H1 (cell line): Measurements from ENCODE around the gene LRWD1. TPM values are rescaled to one million over a fixed set of nuclear protein-coding genes. Genes with fewer than 3 reads are reported as not detected.

Source experiments
- CTCF ChIA-PET: fragments of 300-600 bp; sonication (Branson Sonifier 250); formaldehyde crosslinking; loops from one replicate; lab custom pipeline; 2021; ENCODE audit not compliant: partially characterized antibody; lab: Charles Lee
- POLR2A ChIA-PET: fragments of 300-600 bp; sonication (Branson Sonifier 250); formaldehyde crosslinking; loops from one replicate; lab custom pipeline; 2021; ENCODE audit warnings: inconsistent platforms; ENCODE audit not compliant: partially characterized antibody; lab: Charles Lee
- DNase-seq, 2 experiments: peaks; one replicate each; pipeline versions ENCODE4 v3.0.0 to v3.0.0-alpha.2; 2010 to 2022; ENCODE audit warnings: low spot score in 2 of 2, low read depth in 1 of 2, mixed read lengths in 1 of 2
- FAIRE-seq: peaks from 2 replicates; lab custom pipeline; 2011; peaks lifted over from hg19 to GRCh38; lab: Jason Lieb, UNC
- H2AFZ ChIP-seq: 2 replicates; pipeline ENCODE4 v1.8.1; 2012; ENCODE audit warnings: low read length, inconsistent platforms
- H2AK5ac ChIP-seq: 2 replicates; pipeline ENCODE4 v1.6.1; 2013; ENCODE audit warnings: low read depth, low read length
- H2BK120ac ChIP-seq: replicated peaks from 2 replicates; pipeline ENCODE3; 2013; ENCODE audit warnings: low read depth, low read length, inconsistent platforms
- H2BK12ac ChIP-seq: 2 replicates; pipeline ENCODE4 v1.6.1; 2013; ENCODE audit warnings: low read depth, low read length
- H2BK15ac ChIP-seq: 2 replicates; pipeline ENCODE4 v1.6.1; 2013; ENCODE audit warnings: low read length
- H2BK20ac ChIP-seq: 2 replicates; pipeline ENCODE4 v1.6.1; 2013; ENCODE audit warnings: low read length
- H2BK5ac ChIP-seq: 2 replicates; pipeline ENCODE4 v1.6.1; 2013; ENCODE audit warnings: low read depth, low read length
- H3K14ac ChIP-seq: 2 replicates; pipeline ENCODE4 v1.6.1; 2013; ENCODE audit warnings: inconsistent platforms; ENCODE audit not compliant: insufficient read length
- H3K18ac ChIP-seq: 2 replicates; pipeline ENCODE4 v1.6.1; 2013; ENCODE audit warnings: low read length; ENCODE audit errors: extremely low read depth
- H3K23ac ChIP-seq: 2 replicates; pipeline ENCODE4 v1.6.1; 2013; ENCODE audit warnings: inconsistent platforms; ENCODE audit not compliant: insufficient read length
- H3K23me2 ChIP-seq: 2 replicates; pipeline ENCODE4 v1.6.1; 2013; ENCODE audit warnings: low read depth, low read length
- H3K27ac ChIP-seq: 2 replicates; pipeline ENCODE4 v1.6.1; 2011; ENCODE audit warnings: low read depth, low read length, inconsistent platforms
- H3K27me3 ChIP-seq, 4 experiments: replicated peaks in 1 of 4; 1 replicate in 1 of 4; 2 replicates in 3 of 4; pipeline versions ENCODE4 v1.6.1 to v1.8.1; 2011 to 2013; ENCODE audit warnings: low read length in 3 of 4, mild to moderate bottlenecking in 3 of 4, inconsistent platforms in 2 of 4, mixed read lengths in 2 of 4, moderate library complexity in 1 of 4; ENCODE audit not compliant: control insufficient read depth in 3 of 4, insufficient read depth in 3 of 4; ENCODE audit errors: extremely low read depth in 1 of 4
- H3K36me3 ChIP-seq, 4 experiments: 2 replicates each; pipeline versions ENCODE4 v1.6.1 to v1.8.1; 2011 to 2013; ENCODE audit warnings: mild to moderate bottlenecking in 4 of 4, low read length in 3 of 4, moderate library complexity in 2 of 4, control low read depth in 1 of 4, inconsistent platforms in 1 of 4; ENCODE audit not compliant: insufficient read depth in 4 of 4, control insufficient read depth in 2 of 4
- H3K4ac ChIP-seq: replicated peaks from 2 replicates; pipeline ENCODE3; 2013; ENCODE audit warnings: low read length, low read depth, mixed read lengths, inconsistent platforms; ENCODE audit not compliant: insufficient read length
- H3K4me1 ChIP-seq, 4 experiments: replicated peaks in 1 of 4; 1 replicate in 1 of 4; 2 replicates in 3 of 4; pipeline versions ENCODE4 v1.6.1 to v1.8.1; 2011 to 2013; ENCODE audit warnings: low read length in 3 of 4, inconsistent platforms in 2 of 4, mixed read lengths in 1 of 4; ENCODE audit not compliant: insufficient read depth in 4 of 4, control insufficient read depth in 3 of 4
- H3K4me2 ChIP-seq, 2 experiments: 2 replicates each; pipeline versions ENCODE4 v1.6.1 to v1.8.1; 2011 to 2013; ENCODE audit warnings: low read depth in 2 of 2, low read length in 2 of 2, control low read depth in 1 of 2, inconsistent platforms in 1 of 2, mild to moderate bottlenecking in 1 of 2; ENCODE audit not compliant: insufficient read depth in 1 of 2
- H3K4me3 ChIP-seq, 4 experiments: fragments of 200-600, 300-600 bp in 1 of 4; sonication (generic), shearing (Covaris generic), sonication (Bioruptor Twin) in 1 of 4; 2 replicates each; pipeline versions ENCODE4 v1.5.1 to v1.8.1; 2011 to 2016; ENCODE audit warnings: low read length in 4 of 4, low read depth in 3 of 4, control low read depth in 2 of 4, inconsistent platforms in 2 of 4, mild to moderate bottlenecking in 2 of 4, mixed read lengths in 1 of 4, moderate library complexity in 1 of 4; ENCODE audit not compliant: insufficient read depth in 2 of 4; ENCODE audit errors: extremely low read depth in 1 of 4
- H3K56ac ChIP-seq: replicated peaks from 2 replicates; pipeline ENCODE3; 2013; ENCODE audit warnings: low read depth, mild to moderate bottlenecking, mixed read lengths, low read length, inconsistent platforms; ENCODE audit not compliant: insufficient read length
- H3K79me1 ChIP-seq: 2 replicates; pipeline ENCODE4 v1.6.1; 2013; ENCODE audit warnings: low read depth, low read length, control low read depth
- H3K79me2 ChIP-seq, 2 experiments: 2 replicates each; pipeline versions ENCODE4 v1.6.1 to v1.8.1; 2012 to 2013; ENCODE audit warnings: low read length in 2 of 2, mild to moderate bottlenecking in 2 of 2, inconsistent platforms in 1 of 2; ENCODE audit not compliant: insufficient read depth in 2 of 2, control insufficient read depth in 1 of 2
- H3K9ac ChIP-seq, 4 experiments: replicated peaks in 1 of 4; 1 replicate in 1 of 4; 2 replicates in 3 of 4; pipeline versions ENCODE4 v1.6.1 to v1.8.1; 2011 to 2013; ENCODE audit warnings: low read depth in 3 of 4, low read length in 3 of 4, control low read depth in 2 of 4, mild to moderate bottlenecking in 2 of 4, moderate library complexity in 2 of 4, inconsistent platforms in 1 of 4; ENCODE audit errors: extremely low read depth in 1 of 4
- H3K9me3 ChIP-seq, 2 experiments: 2 replicates each; pipeline versions ENCODE4 v1.6.1 to v1.8.1; 2012 to 2013; ENCODE audit warnings: mild to moderate bottlenecking in 2 of 2, moderate library complexity in 2 of 2, control low read depth in 1 of 2, inconsistent platforms in 1 of 2, low read depth in 1 of 2, low read length in 1 of 2, mixed read lengths in 1 of 2; ENCODE audit not compliant: insufficient read depth in 2 of 2
- H4K20me1 ChIP-seq, 2 experiments: replicated peaks in 1 of 2; 2 replicates each; pipeline versions ENCODE3 to v1.8.1; 2011 to 2013; ENCODE audit warnings: inconsistent platforms in 2 of 2, low read length in 2 of 2, mild to moderate bottlenecking in 1 of 2; ENCODE audit not compliant: insufficient read depth in 2 of 2, control insufficient read depth in 1 of 2
- H4K5ac ChIP-seq: 2 replicates; pipeline ENCODE4 v1.6.1; 2013; ENCODE audit warnings: low read length, low read depth, mixed read lengths, inconsistent platforms; ENCODE audit not compliant: insufficient read length
- H4K8ac ChIP-seq: 2 replicates; pipeline ENCODE4 v1.8.0; 2013; ENCODE audit warnings: mild to moderate bottlenecking, moderate library complexity, low read length, inconsistent platforms; ENCODE audit not compliant: insufficient read depth; ENCODE audit errors: extremely low read depth
- H4K91ac ChIP-seq: replicated peaks from 2 replicates; pipeline ENCODE3; 2013; ENCODE audit warnings: low read length, mixed read lengths, inconsistent platforms; ENCODE audit not compliant: insufficient read length
- CBX5 ChIP-seq: fragments of 300-800, 300-1000 bp; sonication (generic); IDR thresholded peaks from 2 replicates; pipeline ENCODE4 v1.7.1; 2016; ENCODE audit warnings: antibody characterized with exemption, low read length, low read depth
- FOSL1 ChIP-seq: IDR thresholded peaks from 2 replicates; pipeline ENCODE4 v1.6.1; 2011; ENCODE audit warnings: mild to moderate bottlenecking, low read depth, low read length, moderate library complexity; ENCODE audit not compliant: insufficient read depth
- JUND ChIP-seq: IDR thresholded peaks from 2 replicates; pipeline ENCODE4 v1.6.1; 2011; ENCODE audit warnings: mild to moderate bottlenecking, improper control_type of control experiment, low read length
- POU5F1 ChIP-seq: IDR thresholded peaks from 2 replicates; pipeline ENCODE4 v1.6.1; 2011; ENCODE audit warnings: low read depth, mild to moderate bottlenecking, low read length, moderate library complexity
- RNF2 ChIP-seq: fragments of 200-900, 300-1000 bp; sonication (generic); IDR thresholded peaks from 2 replicates; pipeline ENCODE4 v1.7.1; 2016; ENCODE audit warnings: borderline replicate concordance, low read depth, mild to moderate bottlenecking, antibody characterized with exemption, low read length; ENCODE audit not compliant: poor library complexity, severe bottlenecking; ENCODE audit errors: missing control alignments
- SIX5 ChIP-seq: IDR thresholded peaks from 2 replicates; pipeline ENCODE4 v1.6.1; 2011; ENCODE audit warnings: mild to moderate bottlenecking, low read depth, low read length
- TEAD4 ChIP-seq: IDR thresholded peaks from 2 replicates; pipeline ENCODE4 v1.6.1; 2012; ENCODE audit warnings: low read depth, low read length, inconsistent platforms, mixed read lengths
- WGBS, 2 experiments: shearing (Covaris generic) in 1 of 2; methylation state at CpG; one replicate each; pipeline versions ENCODE4 v1.1.6 to v1.1.7; 2013 to 2015; ENCODE audit warnings: low lambda C conversion rate in 2 of 2, mixed read lengths in 2 of 2, inconsistent platforms in 1 of 2, low coverage in 1 of 2, missing lambda C conversion rate in 1 of 2; ENCODE audit not compliant: insufficient replicate concordance in 2 of 2, insufficient coverage in 1 of 2, insufficient read length in 1 of 2; ENCODE audit errors: extremely low coverage in 1 of 2, missing lambda C conversion rate in 1 of 2; 5-methylcytosine and 5-hydroxymethylcytosine counted together
- polyA plus RNA-seq, 7 experiments: library from polyadenylated mRNA; depleted of rRNA in 3 of 7; stranded (reverse) in 5 of 7; unstranded in 2 of 7; fragments of >200 nt in 5 of 7; fragments of 200-250 nt in 2 of 7; gene quantifications; 1 replicate in 5 of 7; 2 replicates in 1 of 7; 4 replicates in 1 of 7; pipeline versions ENCODE4 v1.2.1 to v1.2.3, GENCODE V29; 2011 to 2013; ENCODE audit warnings: missing spikeins in 2 of 7, mixed read lengths in 2 of 7
- total RNA-seq: library from RNA; stranded (reverse); fragmentation: NEBNext Ultra II Directional; extraction: Animal tissue kit (Norgen Biotek cat#: 25700); gene quantifications from 2 replicates; pipeline ENCODE4 v1.2.1, GENCODE V29; 2021
- TF ChIP-seq, protein P1 (sequence below): IDR thresholded peaks from 2 replicates; pipeline ENCODE4 v1.6.1; 2012; ENCODE audit warnings: inconsistent platforms

The LRWD1 gene
- total and polyA plus RNA-seq, 2 of the 8 experiments (the other 6 are each of a cell fraction or from before 2014, with no cell fraction given): 23.4 to 26.8 TPM

DNA sequence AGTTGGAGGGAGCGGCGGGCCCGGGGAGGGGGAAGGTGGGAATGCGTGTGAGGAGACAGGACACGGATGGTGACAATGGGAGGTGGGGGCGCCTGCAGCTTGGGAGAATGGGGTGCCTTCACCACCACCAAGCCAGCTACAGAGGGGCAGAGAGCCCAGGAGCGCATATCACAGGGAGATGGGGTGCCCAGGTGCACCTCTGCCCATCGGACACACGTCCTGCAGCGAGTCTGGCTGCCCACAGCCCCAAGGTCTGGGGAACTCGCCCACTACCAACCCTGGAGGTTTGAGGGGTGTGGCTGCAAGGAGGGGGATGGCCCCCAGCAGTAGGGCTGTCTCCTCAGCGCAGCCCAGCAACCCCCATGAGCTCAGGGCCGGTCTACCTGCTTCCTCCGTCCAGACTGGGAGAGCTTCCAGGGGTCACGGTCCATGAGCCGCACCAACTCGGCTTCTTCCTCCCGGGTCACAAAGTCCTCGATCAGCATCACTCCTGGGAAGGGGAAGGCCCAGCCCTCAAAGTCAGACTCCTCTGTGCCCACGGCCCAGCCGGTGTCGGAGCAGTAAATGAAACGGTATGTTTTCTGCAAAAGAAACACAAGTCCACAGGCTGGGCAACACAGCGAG is 5.5 kb upstream of the LRWD1 start:
- Histone ChIP-seq H3K79me2 (peaks cover 0 to 10% of the 10 kb centered on the region in 2 experiments; a peak in 2 of 4 replicates), H3K9ac (no peak overlapping the region), H2BK15ac (no peak overlapping the region), H2BK120ac (no peak overlapping the region), H3K14ac (no peak overlapping the region), H3K56ac (no peak overlapping the region), H4K91ac (no peak overlapping the region), H4K5ac (no peak overlapping the region), H2BK12ac (no peak overlapping the region), H3K27ac (no peak overlapping the region), H3K18ac (no peak overlapping the region), H3K4ac (no peak overlapping the region), H3K27me3 (no peaks in the 10 kb centered on the region; a peak in 1 of 7 replicates), H2AFZ (no peak overlapping the region), H3K4me1 (peaks cover 0 to 7% (median 1%) of the 10 kb centered on the region in 4 experiments; a peak in 3 of 7 replicates), H3K79me1 (peaks cover 9% of the 10 kb centered on the region), H2AK5ac (no peak overlapping the region), H4K20me1 (peaks cover 0 to 2% of the 10 kb centered on the region in 2 experiments), H3K9me3 (no peaks in the 10 kb centered on the region), H3K4me2 (no peak overlapping the region), H3K4me3 (no peak overlapping the region), H2BK5ac (no peak overlapping the region), H4K8ac (no peak overlapping the region; the same call in 1 of the 2 replicates), H3K23ac (no peak overlapping the region), H3K36me3 (peaks cover 7 to 22% (median 17%) of the 10 kb centered on the region in 4 experiments; a peak in 5 of 8 replicates), H3K23me2 (peaks cover 5% of the 10 kb centered on the region; the same call in 1 of the 2 replicates), H2BK20ac (no peak overlapping the region)
- POLR2A ChIA-PET: interaction anchor here (0.8 to 2.2 kb wide), 3 partner anchors 10 to 63 kb away, joined by 3 to 6 read pairs (median 3); partner anchors contain the start of gene PRKRIP1
- 91% methylated on average over 18 of the region's 24 CpGs; no CpG with 5 or more reads in 1 of the 2 experiments for WGBS, 2 experiments
- CTCF ChIA-PET: interaction anchor here (0.7 to 1.4 kb wide), 3 partner anchors 8 to 49 kb away, joined by 3 to 4 read pairs (median 4); no protein-coding TSS in a partner anchor
- no peak for DNase-seq
- no peak for FAIRE-seq
- TF ChIP-seq TEAD4 (no peak), CBX5 (no peak), SIX5 (no peak), JUND (no peak), FOSL1 (no peak), POU5F1 (no peak), RNF2 (no peak)
- TF ChIP-seq, protein P1, sequence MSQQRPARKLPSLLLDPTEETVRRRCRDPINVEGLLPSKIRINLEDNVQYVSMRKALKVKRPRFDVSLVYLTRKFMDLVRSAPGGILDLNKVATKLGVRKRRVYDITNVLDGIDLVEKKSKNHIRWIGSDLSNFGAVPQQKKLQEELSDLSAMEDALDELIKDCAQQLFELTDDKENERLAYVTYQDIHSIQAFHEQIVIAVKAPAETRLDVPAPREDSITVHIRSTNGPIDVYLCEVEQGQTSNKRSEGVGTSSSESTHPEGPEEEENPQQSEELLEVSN: no peak
